ENCODE measurements around the gene TMEM42. TPM values are rescaled to one million over a fixed set of nuclear protein-coding genes. Genes with fewer than 3 reads are reported as not detected.
A peak's percentile ranks its signal among the peaks of the same experiment; 100 is the strongest.

Gene TMEM42
- polyA plus RNA-seq, 1 donor = 30.7 TPM

DNA sequence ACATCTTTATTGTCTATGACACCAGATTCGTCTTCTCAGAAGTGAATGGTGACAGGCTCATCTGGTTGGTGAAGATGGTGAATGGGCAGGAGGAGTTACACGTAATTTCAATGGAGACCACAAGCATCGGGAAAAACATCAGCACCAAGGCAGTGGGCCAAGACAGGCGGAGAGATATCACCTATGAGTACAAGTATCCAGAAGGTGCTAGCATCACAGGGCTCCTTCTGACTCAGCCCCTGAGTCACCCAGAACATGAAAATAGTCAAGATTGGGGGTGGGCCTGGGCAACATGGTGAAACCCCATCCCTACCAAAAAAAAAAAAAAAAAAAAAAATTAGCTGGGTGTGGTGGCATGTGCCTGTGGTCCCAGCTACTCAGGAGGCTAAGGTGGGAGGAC lies 45.3 kb downstream of the TMEM42 start:
- no peak for DNase-seq

DNA sequence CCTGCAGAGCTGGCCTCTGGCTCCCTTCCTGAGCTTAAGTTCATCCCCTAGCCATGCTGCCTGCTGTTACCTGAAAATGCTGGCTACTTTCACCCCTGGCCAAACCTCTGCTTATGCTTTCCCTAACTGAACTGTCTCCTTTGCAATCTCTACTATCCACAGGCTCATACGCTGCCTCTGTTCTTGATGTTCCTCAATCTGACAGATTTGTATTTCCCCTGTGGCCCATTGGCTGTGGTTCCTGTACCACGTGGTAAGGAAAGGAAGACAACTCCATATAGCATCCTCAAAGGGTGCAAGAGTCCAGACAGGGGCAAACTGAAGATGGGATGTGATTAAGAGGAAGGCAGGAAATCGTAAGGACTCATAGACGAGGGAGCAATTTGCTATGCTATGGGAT lies 45.9 kb downstream of the TMEM42 start:
- DNase-seq = no peak

DNA sequence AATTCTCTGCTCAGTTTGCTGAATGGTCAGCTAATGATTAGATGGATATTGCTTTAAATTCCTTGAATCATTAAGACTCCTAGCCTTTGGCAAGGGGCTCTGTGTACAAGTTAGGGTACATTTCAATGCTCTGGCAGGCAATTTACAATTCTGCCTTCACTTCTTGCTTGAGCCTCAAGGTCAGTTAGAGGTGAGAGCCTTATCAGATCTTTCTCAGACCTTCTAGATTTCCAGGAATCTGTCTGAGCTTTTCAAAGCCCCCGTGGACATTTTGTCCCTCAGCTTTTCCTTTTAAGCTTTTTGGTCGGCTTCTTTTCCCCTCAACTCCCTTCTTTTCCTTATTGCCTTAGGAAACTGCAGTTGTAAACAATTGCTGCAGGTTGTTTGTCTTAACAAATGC lies 47.4 kb downstream of the TMEM42 start:
- DNase-seq = no peak

DNA sequence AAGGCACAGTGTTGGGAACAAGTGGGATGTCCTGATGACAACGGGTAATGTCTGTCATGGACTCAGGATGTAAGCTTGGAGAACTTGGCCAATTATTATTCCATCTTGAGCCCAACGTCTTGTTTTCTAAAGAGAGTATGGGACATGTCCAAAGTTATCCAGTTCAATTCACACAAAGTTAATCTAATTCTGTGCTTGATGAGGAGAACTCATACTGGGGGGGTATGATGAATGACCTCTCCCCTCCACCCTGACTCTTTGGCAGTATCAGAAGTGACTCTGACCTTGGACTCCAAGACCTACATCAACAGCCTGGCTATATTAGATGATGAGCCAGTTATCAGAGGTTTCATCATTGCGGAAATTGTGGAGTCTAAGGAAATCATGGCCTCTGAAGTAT lies 49.0 kb downstream of the TMEM42 start:
- no peak for DNase-seq

DNA sequence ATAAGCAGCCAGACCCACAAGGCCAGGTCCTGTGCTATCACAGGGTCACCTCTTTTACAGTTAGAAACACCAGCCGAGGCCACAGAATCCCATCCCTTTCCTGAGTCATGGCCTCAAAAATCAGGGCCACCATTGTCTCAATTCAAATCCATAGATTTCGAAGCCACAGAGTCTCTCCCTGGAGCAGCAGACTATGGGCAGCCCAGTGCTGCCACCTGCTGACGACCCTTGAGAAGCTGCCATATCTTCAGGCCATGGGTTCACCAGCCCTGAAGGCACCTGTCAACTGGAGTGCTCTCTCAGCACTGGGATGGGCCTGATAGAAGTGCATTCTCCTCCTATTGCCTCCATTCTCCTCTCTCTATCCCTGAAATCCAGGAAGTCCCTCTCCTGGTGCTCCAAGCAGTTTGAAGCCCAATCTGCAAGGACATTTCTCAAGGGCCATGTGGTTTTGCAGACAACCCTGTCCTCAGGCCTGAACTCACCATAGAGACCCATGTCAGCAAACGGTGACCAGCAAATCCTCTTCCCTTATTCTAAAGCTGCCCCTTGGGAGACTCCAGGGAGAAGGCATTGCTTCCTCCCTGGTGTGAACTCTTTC lies 52.3 kb downstream of the TMEM42 start:
- DNase-seq = peak; percentile 38

DNA sequence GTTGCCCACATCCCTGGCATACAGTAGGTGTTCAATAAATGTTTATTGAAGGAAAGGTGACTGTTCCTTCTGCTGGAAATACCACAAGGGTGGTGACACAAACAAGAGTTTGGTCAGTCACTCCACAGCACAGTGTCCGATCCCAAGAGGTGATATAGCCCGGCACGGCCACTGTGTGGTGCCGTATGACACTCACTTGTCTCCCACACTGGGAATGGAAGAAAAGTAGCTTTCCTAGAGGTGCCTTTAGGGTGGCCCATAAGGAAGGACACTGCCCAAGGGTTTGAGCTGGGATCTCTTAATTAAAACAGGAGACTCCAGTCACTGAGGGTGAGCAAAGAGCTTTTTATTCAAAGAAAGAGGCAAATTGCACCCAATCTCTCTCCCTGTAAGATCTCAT lies 53.2 kb downstream of the TMEM42 start:
- no peak for DNase-seq

Other genes starting within 250 kb of the TMEM42 start
- 40.3 TPM for gene ZNF197, start 236.9 kb upstream of the TMEM42 start, polyA plus RNA-seq (ENCODE audit: insufficient read length)
- 14.0 TPM for gene ZNF35, start 213.2 kb upstream of the TMEM42 start, polyA plus RNA-seq (ENCODE audit: insufficient read length)
- gene ZNF502, start 149.3 kb upstream of the TMEM42 start, polyA plus RNA-seq (ENCODE audit: insufficient read length) = 16.8 TPM
- 14.8 TPM for gene ZNF501, start 132.3 kb upstream of the TMEM42 start, polyA plus RNA-seq (ENCODE audit: insufficient read length)
- 62.1 TPM for gene KIAA1143, start 100.3 kb upstream of the TMEM42 start, polyA plus RNA-seq (ENCODE audit: insufficient read length)
- gene KIF15, start 100.1 kb upstream of the TMEM42 start, polyA plus RNA-seq (ENCODE audit: insufficient read length) = 39.8 TPM
- gene TGM4, start 12.7 kb downstream of the TMEM42 start, polyA plus RNA-seq (ENCODE audit: insufficient read length) = 0.18 TPM
- 93.8 TPM for gene ZDHHC3, start 114.3 kb downstream of the TMEM42 start, polyA plus RNA-seq (ENCODE audit: insufficient read length)
- 54.4 TPM for gene EXOSC7, start 114.3 kb downstream of the TMEM42 start, polyA plus RNA-seq (ENCODE audit: insufficient read length)
- gene CLEC3B, start 164.4 kb downstream of the TMEM42 start, polyA plus RNA-seq (ENCODE audit: insufficient read length) = 11.9 TPM

Data from left kidney (tissue), 2 donors.